ENCODE data around the gene LDLRAD4.

DNA sequence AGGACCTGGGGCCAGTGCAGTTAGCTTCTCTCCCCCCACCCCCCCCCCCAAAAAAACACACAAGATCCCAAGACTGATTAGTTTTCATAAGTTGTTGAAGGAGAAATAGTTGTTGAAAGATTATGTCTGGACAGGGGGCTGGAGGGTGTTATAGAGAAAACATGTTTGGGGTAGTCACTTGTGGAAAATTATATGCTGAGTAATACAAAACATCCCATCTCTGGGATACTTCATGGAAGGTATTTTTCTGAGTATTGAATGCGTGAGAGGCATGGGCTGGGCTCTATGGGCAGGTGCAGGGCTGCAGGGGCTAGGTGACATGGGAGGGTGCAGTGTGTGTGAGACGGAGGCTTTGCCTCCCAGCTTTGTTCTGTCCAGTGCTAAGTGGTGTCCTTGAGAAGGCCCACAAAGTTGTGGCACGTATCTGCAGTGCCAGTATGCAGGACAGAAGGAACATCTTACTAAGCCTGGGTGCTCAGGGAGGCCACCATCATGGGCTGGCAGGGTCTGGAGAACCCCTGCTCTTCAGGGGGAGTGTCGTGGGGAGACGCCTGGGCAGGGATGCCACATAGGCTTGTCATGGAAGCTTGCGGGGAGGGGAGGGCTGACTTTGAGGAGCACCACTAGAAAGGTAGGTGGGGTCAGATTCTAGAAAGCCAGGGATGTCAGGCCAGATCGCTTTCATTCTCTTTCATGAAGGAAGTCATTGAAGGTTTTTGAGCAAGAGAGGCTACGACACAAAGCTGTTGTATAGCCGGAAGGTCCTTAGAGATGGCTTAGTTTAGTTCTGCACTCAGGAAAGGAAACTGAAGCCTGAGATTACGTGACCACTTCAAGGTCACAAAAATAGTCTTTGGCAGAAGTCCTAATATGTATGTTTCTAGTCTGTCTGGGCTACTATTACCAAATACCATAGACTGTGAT lies 232.0 kb downstream of the LDLRAD4 start:
- TF ChIP-seq POLR2A (IDR thresholded peaks at IDR 0.05): no peak
- TF ChIP-seq, protein P1, sequence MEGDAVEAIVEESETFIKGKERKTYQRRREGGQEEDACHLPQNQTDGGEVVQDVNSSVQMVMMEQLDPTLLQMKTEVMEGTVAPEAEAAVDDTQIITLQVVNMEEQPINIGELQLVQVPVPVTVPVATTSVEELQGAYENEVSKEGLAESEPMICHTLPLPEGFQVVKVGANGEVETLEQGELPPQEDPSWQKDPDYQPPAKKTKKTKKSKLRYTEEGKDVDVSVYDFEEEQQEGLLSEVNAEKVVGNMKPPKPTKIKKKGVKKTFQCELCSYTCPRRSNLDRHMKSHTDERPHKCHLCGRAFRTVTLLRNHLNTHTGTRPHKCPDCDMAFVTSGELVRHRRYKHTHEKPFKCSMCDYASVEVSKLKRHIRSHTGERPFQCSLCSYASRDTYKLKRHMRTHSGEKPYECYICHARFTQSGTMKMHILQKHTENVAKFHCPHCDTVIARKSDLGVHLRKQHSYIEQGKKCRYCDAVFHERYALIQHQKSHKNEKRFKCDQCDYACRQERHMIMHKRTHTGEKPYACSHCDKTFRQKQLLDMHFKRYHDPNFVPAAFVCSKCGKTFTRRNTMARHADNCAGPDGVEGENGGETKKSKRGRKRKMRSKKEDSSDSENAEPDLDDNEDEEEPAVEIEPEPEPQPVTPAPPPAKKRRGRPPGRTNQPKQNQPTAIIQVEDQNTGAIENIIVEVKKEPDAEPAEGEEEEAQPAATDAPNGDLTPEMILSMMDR (IDR thresholded peaks at IDR 0.05): no peak

All from lower leg skin (tissue), 3 donors.